GM19193 (cell line): ENCODE data around the gene SMARCC2.

Experiments used
- POLR2A ChIP-seq: IDR thresholded peaks from 4 replicates; pipeline ENCODE4 v1.6.1; 2011; ENCODE audit not compliant: insufficient read depth, insufficient read length; ENCODE audit errors: extremely low read depth

The SMARCC2 gene

DNA sequence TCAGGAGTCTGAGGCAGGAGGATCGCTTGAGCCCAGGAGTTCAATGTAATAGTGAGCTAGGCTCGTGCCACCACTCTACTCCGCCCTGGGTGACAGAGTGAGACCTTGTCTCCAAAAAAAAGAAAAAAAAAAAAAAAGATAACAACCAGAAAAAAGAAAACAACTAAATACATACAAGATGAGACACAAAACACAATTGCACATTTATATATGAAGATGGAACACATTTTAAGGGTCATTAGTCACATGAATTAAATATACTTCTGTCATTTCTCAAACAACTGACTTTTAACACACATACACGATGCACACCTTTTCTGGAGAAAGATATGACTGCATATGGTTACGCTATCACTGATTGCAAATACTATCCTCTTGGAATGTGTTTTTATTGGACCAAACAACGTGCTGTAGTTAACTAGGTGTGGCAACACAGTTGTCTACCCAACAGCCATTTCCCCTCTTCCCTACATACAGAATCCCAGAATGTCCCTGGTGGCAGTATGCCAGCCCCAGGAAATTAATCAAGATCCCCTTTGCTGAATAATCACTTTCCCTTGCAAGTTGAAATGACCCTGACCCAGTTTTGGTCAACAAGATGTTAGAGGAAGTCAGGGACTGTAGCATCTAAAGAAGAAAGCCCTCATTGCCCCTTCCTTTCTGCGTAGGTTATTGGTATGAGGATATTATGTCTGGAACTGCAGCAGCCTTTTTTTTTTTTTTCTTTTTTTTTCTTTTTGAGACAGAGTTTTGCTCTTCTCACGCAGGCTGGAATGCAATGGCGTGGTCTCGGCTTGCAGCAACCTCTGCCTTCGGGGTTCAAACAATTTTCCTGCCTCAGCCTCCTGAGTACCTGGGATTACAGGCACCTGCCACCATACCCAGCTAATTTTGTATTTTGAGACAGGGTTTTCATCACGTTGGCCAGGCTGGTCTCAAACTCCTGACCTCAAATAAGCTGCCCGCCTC lies 42.5 kb downstream of the SMARCC2 start:
- TF ChIP-seq POLR2A, result no peak

- TF ChIP-seq POLR2A, result no peak
These were observed 44.1 kb downstream of the SMARCC2 start for GRCh38 chr12:56145217-56145616.

DNA sequence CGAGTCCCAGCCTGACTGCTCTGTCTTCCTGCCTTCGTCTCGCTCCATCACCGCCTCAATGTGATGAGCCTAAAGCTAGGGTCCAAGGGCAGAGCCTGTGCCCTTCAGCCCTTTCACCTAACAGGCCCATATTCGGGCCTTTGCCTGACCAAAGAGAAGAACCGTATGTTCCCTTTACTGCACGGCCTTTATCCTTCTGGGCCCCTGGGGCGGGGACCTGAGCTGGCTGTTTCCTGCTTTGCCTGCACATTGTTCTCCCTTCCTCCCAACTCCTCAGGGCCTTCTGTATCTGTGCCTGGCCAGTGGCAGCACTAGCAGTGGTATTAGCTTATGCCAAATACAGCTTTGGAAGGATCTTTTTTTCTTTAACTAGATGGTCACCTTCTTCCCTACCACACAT lies 45.4 kb downstream of the SMARCC2 start:
- no peak for TF ChIP-seq POLR2A

GRCh38 chr12:56143217-56143616 lies 46.1 kb downstream of the SMARCC2 start:
- no peak for TF ChIP-seq POLR2A

- no peak for TF ChIP-seq POLR2A
These were observed 47.1 kb downstream of the SMARCC2 start for GRCh38 chr12:56141946-56142784.

DNA sequence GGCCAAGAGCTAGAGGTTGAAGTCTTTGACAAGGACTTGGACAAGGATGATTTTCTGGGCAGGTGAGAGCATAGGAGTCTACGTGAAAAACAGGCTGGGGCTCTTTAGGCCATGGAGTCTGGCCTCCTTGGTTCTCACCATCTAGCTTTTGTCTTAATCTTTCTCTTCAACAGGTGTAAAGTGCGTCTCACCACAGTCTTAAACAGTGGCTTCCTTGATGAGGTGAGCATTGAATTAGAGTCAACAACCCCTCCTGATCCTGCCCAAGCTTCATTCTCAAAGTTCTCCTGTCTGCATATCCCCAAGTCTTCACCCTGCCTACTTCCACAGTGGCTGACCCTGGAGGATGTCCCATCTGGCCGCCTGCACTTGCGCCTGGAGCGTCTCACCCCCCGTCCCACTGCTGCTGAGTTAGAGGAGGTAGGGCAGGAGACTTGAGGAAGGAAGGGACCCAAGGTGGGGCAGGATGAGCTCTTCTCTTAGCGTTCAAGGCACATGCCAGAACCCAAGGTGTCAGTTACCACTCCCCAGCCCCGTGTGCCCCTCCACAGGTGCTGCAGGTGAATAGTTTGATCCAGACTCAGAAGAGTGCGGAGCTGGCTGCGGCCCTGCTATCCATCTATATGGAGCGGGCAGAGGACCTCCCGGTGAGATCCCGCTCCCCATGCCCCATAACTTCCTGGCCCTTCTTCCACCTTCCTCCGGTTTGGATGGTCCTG lies 51.3 kb downstream of the SMARCC2 start:
- TF ChIP-seq POLR2A, result no peak

- no peak for TF ChIP-seq POLR2A
These were observed 54.4 kb downstream of the SMARCC2 start for GRCh38 chr12:56134897-56135296.

- no peak for TF ChIP-seq POLR2A
These were observed 58.4 kb downstream of the SMARCC2 start for GRCh38 chr12:56130876-56131275.

- TF ChIP-seq POLR2A, result no peak
These were observed 59.3 kb downstream of the SMARCC2 start for GRCh38 chr12:56129942-56130495.

- peak; percentile 66 for TF ChIP-seq POLR2A
These were observed 59.9 kb downstream of the SMARCC2 start for GRCh38 chr12:56129206-56129941.

GRCh38 chr12:56128670-56129205 lies 60.5 kb downstream of the SMARCC2 start:
- TF ChIP-seq POLR2A, result no peak

DNA sequence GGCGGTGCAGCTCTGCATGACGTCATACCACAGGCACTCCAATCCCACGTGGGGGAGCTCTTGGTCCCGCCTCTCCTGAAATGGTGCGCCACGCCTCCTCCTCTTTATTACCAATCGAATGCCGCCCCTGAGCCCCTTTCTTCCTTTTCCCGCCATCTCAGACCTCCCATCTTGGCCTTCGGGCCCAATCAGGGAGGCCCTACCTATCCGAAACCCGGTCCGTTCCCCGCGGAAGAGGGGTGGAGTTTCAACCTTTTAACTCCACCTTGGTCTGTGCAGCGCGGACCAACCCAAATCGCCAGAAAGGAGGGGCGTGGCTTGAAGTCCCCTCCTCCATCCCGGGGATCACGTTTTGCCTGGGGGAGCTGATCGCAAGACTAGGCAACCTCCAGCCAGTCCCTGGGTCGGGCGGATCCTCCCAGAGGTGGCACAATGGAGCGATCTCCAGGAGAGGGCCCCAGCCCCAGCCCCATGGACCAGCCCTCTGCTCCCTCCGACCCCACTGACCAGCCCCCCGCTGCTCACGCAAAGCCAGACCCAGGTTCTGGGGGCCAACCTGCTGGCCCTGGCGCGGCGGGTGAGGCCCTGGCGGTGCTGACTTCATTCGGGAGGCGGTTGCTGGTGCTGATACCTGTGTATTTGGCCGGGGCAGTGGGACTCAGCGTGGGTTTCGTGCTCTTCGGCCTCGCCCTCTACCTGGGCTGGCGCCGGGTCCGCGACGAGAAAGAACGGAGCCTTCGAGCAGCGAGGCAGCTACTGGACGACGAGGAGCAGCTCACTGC lies 61.2 kb downstream of the SMARCC2 start, which contains the start of gene ESYT1:
TSS of gene ESYT1 (plus strand) at position 380 of the 782 bp plus-strand sequence. CDS start at position 433, 53 bp downstream.
- peak; percentile 78 for TF ChIP-seq POLR2A

- no peak for TF ChIP-seq POLR2A
These were observed 61.8 kb downstream of the SMARCC2 start for GRCh38 chr12:56127485-56127887.
